ENCODE results near the gene LYRM4.

LYRM4 gene

GRCh38 chr6:5205877-5206850, 54.6 kb downstream of the LYRM4 start:
- DNase-seq (ENCODE audit: low read depth): no peak

- DNase-seq (ENCODE audit: low read depth): no peak
Measured at GRCh38 chr6:5205035-5205507, 55.7 kb downstream of the LYRM4 start.

- no peak for DNase-seq (ENCODE audit: low read depth)
Measured at GRCh38 chr6:5204376-5204775, 56.4 kb downstream of the LYRM4 start.

- no peak for DNase-seq (ENCODE audit: low read depth)
Measured at GRCh38 chr6:5203546-5203945, 57.2 kb downstream of the LYRM4 start.

- DNase-seq (ENCODE audit: low read depth): no peak
Measured at GRCh38 chr6:5202941-5203340, 57.8 kb downstream of the LYRM4 start.

- no peak for DNase-seq (ENCODE audit: low read depth)
Measured at GRCh38 chr6:5202206-5202605, 58.5 kb downstream of the LYRM4 start.

GRCh38 chr6:5201271-5201670, 59.5 kb downstream of the LYRM4 start:
- no peak for DNase-seq (ENCODE audit: low read depth)

- DNase-seq (ENCODE audit: low read depth): no peak
Measured at GRCh38 chr6:5199702-5200101, 61.0 kb downstream of the LYRM4 start.

GRCh38 chr6:5199283-5199682, 61.5 kb downstream of the LYRM4 start:
- no peak for DNase-seq (ENCODE audit: low read depth)

GRCh38 chr6:5197084-5197483, 63.7 kb downstream of the LYRM4 start:
- DNase-seq (ENCODE audit: low read depth): no peak

- no peak for DNase-seq (ENCODE audit: low read depth)
Measured at GRCh38 chr6:5192135-5192794, 68.5 kb downstream of the LYRM4 start.

GRCh38 chr6:5191722-5192121, 69.0 kb downstream of the LYRM4 start:
- no peak for DNase-seq (ENCODE audit: low read depth)

- no peak for DNase-seq (ENCODE audit: low read depth)
Measured at GRCh38 chr6:5191222-5191621, 69.5 kb downstream of the LYRM4 start.

- DNase-seq (ENCODE audit: low read depth): no peak
Measured at GRCh38 chr6:5190507-5190906, 70.2 kb downstream of the LYRM4 start.

- no peak for DNase-seq (ENCODE audit: low read depth)
Measured at GRCh38 chr6:5188646-5189045, 72.1 kb downstream of the LYRM4 start.

GRCh38 chr6:5184878-5185277, 75.9 kb downstream of the LYRM4 start:
- DNase-seq (ENCODE audit: low read depth): no peak

- no peak for DNase-seq (ENCODE audit: low read depth)
Measured at GRCh38 chr6:5184218-5184617, 76.5 kb downstream of the LYRM4 start.

GRCh38 chr6:5181510-5182317, 79.0 kb downstream of the LYRM4 start:
- DNase-seq (ENCODE audit: low read depth): no peak

GRCh38 chr6:5180636-5181035, 80.1 kb downstream of the LYRM4 start:
- DNase-seq (ENCODE audit: low read depth): no peak

- DNase-seq (ENCODE audit: low read depth): no peak
Measured at GRCh38 chr6:5179917-5180316, 80.8 kb downstream of the LYRM4 start.

GRCh38 chr6:5178806-5179205, 81.9 kb downstream of the LYRM4 start:
- DNase-seq (ENCODE audit: low read depth): no peak

GRCh38 chr6:5175635-5176034, 85.1 kb downstream of the LYRM4 start:
- no peak for DNase-seq (ENCODE audit: low read depth)

Measured in stimulated activated CD8-positive, alpha-beta memory T cell treated with anti-CD3 and anti-CD28 coated beads, Interleukin-15, amount 100 ng/mL, for 1 hour (primary cell).